GM10847 (cell line): ENCODE measurements around the gene SETD7.

Source experiments
- POLR2A ChIP-seq: IDR thresholded peaks from 2 replicates; pipeline ENCODE4 v1.6.1; 2011; ENCODE audit not compliant: insufficient read length; ENCODE audit errors: extremely low read depth

SETD7 gene

DNA sequence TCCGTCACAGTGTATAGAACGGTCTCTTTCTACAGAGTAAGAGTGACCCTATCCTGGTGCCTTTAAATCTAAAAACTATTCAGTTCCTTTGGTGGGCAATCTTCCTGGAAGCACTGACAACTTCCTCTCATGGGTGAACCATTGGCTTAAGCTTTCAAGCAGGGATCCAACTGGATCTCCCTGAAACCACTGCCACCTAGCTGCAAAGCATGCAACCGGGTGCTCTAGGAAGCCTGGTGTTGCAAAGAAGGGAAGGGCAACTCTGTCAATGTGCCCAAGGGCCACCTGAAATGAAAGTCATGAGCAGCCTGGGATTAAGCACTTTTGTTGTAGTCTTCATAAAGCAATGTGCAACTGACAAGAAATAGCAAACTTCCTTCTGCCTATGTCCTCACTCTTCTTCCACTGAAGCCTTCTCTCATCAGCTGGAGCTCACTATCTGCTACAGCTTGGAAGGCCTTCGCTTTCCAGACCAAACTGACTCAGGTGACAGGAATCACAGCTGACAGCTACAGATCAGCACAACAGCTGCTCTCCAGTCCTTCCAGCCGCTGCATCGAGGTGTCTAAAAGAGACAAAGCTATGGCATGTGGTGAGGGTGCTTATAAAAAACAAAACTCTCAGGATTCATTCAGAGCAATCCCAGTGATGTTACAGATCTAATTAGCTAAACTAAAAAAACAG is 46.1 kb downstream of the SETD7 start:
- TF ChIP-seq POLR2A, result no peak

DNA sequence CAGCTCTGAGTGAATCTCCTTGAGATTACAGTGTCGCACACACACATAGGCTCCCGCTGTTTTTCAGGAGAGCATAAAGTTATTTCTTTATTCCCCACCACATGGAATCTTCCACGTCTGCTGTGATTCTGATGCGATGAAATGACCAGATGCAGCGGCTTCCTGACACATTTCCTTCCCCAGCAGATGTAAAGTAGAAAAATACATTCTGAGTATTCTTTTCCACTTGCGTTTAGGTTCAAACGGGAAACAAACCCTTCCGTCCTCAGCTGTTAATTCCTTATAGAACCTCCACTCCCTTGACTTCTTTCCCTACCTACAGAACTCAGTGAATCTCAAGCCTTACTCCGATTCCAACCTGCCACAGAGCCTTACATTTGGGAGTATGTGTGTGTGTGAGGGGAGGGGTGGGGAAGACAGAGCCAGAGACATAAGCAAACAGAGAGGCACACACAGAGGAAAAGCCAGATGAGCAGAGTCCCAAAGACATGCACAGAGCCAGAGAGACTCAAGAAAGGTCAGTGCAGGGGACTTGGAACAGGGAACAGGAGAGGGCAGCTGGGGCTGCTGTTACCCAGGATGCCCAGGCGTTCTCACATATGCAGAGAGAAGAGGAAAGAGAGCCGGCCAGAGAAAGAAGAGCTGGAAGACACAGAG is 47.3 kb downstream of the SETD7 start:
- TF ChIP-seq POLR2A, result no peak

DNA sequence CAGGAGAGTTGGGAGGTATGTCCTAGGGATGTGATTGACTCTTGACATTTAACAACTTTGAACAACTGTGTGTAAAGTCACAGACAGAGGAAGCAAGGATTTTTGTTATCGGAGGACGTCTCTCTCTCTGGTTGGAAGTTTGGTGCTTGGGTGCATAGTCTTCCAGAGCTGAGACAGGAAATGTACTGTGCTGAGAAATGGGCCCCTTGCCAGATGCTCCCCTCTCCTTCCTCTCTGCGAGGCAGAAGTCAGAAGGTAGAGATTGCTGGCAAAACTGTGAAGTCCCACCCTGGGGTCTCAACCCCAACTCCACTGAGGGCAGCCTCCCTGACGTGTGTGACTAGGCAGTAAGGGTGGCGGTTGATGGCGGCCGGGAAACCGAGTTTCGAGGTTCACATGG is 49.2 kb downstream of the SETD7 start:
- no peak for TF ChIP-seq POLR2A

DNA sequence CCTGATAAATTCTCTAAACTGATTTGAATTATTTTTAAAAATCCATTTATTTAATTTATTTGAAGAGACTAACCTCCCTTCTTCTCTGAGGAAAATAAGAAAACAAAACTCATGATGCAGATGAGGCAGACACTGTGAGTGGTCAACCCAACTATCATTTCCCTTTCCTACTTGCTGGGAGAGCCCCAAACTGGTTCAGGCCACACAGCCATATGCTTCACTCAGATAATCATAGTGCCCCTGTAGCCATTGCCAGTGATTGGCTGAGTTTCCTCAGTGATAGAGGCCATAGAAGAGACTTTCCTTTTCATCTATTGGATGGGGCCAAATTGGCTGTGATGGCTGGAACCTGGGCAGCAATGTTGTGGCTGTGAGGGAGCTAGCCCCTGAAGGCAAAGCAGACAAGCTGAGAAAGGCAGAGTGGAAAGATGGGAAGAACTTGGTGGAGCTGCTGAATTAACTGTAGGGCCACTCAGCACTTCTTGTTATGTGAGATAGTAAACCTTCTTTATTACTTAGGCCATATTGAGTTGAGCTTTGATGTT is 52.3 kb downstream of the SETD7 start:
- no peak for TF ChIP-seq POLR2A

DNA sequence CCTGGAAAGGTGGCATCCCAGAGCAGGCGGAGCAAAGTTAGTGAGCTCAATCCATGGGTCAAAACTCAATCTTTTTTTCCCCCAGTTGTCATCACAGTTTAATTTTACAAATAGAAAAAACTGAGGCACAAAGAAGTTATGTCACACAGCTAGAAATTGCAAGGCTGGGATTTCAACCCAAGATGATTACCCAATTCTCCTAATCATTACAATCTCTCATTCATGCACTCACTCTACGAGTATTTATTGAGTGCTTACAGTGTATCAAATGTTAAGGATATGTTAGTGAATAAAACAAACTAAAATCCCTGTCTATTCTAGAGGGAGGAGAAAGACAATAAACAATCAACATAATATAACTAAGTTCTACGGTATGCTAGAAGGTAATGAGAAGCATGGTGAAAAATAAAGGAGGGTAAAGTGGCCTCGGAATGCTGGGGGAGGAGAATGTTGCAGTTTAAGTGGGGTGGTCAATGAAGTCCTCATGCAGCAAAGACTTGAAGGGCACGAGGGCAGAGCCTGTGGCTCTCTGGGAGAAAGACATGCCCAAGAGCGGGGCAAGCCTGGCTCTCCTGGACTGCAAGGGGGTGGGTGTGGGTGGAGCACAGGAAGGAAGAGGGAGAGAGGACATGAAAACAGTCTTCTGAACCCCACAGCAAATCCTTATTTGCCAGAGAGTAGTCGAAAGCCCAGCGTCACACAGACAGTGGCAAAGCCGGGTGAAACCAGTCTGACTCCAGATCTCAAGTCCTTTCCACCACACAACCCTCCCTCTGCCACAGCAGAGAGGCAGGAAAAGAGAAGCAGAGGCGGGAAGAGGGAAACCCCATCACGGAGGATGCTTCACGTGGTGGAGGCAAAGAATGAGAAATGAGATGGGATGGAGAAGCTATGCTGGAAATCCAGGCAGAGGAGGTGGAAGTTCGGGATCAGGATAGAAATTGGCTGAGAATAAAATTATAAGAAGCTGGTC is 53.8 kb downstream of the SETD7 start:
- TF ChIP-seq POLR2A, result no peak

DNA sequence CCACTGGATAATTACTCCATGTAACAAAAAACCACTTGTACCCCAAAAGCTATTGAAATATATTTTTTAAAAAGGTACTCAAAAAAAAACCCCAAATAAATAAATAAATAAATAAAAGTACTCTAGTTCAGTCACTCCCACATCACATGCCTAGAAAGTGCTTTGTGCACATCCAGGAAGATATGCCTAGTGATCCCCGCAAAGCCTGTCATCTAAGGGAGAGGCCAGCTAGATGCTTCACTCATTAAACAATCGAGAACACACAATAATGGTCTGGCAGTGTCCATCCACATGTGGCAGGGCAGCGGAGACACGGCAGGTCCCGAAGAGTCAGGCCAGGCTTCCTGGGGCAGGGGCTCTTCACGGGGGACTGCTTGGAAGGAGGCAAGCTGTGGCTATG is 54.5 kb downstream of the SETD7 start:
- no peak for TF ChIP-seq POLR2A

DNA sequence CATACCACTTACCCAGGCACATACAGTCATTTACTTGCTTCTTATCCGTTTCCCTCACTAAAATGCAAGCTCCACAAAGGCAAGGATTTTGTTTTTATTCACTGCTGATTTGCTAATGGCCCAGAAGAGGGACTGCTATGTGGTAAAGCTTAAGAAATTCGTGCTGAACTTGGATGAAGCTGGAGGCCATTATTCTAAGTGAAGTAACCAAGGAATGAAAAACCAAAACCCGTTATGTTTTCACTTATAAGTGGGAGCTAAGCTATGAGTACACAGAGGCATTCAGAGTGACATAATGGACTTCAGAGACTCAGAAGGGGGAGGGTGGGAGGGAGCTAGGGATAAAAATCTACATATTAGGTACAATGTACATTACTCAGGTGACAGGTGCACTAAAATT is 54.9 kb downstream of the SETD7 start:
- no peak for TF ChIP-seq POLR2A

DNA sequence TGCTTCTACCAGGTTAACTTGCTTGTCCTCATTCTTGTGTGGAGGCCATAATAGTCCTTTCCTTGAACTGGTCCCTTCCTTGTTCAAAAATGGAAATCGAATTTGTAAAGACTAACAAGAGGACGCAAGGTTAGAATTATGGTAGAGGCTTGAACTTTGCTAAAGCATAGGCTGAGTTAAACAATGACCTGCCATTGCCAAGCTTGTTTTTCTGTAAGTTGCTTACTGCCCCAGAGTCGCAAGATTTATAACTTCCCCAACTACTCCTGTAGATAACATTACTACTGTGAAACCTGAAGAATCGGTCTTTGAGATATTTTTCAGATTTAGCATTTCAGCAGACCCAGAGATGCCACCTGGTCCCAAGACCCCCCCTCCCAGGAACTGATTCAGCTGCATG is 56.8 kb downstream of the SETD7 start:
- TF ChIP-seq POLR2A, result no peak

DNA sequence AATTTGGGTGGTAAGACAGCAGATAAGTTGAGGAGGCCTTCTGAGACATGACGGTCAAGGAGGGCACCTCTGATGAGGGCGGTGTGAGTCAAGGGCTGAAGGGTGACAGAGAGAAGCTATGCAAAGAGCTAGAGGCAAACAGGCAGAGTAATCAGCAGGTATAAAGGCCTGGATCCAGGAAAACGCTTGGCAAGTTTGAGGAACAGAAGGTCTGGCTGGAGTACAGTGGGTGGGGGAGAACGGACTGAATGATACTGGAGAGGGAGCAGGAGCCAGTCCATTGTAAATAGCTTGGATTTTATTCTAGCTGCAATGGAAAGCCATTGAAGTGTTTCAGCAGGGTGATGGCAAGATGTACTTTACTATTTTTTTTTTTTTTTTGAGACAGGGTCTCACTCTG is 62.8 kb downstream of the SETD7 start:
- no peak for TF ChIP-seq POLR2A

DNA sequence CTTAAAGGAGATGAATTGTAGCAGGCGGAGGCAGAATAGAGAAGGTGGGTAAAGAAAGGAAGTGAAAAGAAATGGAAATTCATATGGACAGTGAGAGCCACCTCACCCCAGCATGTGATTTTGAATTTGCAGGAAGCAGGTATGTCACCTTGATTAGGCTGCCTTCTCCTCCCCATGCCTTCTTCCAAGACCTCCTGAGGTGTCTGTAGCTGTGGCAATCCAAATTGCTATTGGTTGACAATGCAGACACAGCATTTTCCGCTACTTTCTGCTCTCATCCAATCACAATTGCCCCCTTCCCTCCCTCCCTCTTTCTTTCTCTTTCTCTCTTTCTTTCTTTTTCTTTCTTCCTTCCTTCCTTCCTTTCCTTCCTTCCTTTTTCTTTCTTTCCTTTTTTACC is 63.6 kb downstream of the SETD7 start:
- TF ChIP-seq POLR2A, result no peak

DNA sequence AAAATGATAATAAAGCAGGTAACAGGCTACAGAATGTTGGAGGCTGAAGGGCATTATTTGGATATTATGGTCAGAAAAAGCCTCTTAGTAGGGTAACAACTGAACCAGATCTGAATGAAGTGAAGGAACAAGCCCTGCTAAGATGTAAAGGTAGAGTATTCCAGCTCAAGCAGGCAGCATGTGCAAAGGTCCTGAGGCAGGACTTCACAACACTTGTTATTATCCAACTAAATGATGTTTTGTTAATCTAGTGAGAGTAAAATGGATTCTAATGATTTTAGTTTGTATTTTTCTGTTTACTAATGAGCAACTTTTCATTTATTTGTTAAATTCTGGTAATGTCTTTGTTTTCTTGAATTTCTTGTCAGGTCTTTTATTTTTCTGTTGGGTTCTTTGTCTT is 66.4 kb downstream of the SETD7 start:
- no peak for TF ChIP-seq POLR2A

DNA sequence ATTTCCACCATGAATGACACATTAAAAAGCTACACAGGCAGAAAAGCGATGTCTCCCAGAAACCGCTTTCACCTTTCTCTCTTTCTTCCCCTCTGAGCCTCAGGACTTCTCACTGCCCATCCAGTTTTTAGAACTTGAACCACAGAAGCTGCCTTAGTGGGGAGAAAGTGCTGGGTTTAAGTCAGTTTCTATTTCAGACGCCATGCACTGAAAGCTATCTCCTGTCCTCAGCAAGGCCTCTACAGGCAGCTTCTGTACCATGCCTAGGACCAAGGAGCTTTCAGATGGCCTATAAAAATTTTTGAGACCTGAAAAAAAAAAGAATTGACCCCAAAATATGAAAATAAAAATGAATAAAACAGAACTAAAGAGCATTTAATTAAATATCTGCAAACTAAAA is 67.6 kb downstream of the SETD7 start:
- TF ChIP-seq POLR2A, result no peak

DNA sequence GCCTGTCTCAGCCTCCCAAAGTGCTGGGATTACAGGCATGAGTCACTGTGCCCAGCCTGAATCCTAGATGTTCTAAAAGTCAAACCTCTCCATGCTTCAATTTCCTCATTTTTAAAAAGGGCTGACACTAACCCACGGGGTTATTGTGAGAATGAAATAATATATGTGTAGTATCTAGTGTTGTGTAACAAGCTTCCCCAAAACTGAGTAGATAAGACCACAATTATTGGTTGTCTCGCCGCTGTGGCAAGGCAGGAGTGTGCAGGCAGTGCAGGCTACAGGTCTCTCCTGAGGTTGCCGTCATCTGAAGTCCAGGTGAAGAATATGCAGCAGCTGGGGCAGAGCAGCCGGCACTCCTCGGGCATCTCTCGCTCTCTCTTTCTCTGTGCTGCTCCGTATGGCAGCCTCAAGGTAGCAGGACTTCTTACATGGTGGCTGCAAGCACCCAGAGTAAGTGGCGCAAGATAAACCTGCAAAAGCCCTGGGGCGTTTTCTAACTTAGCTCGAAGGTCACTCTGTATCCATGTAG is 71.2 kb downstream of the SETD7 start:
- TF ChIP-seq POLR2A, result no peak

DNA sequence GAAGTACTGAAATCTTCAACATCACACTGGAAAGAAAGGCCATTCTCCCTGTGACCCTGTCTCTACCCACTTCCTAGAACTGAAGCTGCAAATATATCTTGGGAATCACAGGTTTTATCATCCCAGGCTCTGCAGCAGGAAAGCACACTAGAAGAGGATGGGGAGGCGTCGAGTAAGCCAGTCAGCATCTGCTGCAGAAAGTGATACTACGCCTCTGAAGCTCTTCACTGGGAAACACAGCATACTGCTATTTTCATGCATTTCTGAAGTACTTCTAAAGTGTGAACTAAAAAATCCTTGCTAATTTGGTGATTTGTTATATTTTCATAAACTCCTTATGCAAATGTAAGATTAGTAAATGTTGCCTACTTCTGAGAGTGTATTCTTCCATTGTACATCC is 73.0 kb downstream of the SETD7 start:
- no peak for TF ChIP-seq POLR2A

DNA sequence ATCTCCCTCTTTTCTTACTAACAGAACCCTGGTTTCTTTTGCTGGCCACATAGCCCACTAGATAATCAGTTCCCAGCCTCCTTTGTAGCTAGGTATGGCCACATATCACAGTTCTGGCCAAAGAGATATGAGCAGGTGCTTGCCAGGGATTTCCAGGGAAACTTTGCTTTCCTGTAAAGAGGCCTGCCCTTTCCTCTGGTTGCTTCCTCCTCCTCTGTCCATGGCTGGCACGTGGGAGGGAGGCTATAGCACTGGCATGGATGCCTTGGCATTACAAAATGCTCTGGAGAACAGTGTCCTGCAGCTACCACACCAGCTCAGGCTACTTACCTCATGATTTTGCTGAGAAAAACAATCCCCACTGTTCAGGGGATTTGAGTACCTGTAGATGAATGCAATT is 74.6 kb downstream of the SETD7 start:
- no peak for TF ChIP-seq POLR2A
